ENCODE data around the gene PNCK.
A peak's percentile ranks its signal among the peaks of the same experiment; 100 is the strongest.

The PNCK gene

DNA sequence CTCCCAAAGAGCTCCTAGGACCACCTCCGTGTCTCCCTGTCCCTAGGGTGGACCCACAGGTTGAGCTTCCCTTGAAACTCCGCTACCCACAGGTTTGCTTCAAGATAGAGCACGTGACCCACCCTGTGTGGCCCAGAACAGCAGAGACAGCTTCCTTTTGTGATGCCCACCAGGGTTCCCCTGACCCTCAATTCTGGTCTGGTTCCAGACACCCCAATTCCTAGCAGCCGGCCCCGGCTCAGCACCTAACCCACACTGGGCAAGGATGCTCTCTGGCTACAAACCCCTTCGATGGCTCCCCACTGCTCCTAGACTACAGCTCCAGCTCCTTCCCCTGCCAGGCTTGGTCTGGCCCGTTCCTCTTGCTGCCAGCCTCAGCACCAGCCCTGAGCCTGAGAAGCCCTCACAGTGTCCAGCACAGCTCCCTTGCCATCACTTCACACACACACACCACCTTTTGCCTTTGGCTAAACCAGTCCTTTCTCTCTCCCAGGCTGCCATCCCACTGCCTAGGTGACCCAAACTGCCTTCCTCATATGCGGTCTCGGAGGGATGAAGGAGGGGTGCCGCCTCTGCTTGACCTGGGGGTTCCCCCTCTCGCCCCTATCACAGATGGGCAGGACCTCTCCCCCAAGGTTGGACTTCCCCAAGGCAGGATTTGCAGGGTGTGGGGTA is 6.2 kb downstream of the PNCK start:
- TF ChIP-seq, protein P1, sequence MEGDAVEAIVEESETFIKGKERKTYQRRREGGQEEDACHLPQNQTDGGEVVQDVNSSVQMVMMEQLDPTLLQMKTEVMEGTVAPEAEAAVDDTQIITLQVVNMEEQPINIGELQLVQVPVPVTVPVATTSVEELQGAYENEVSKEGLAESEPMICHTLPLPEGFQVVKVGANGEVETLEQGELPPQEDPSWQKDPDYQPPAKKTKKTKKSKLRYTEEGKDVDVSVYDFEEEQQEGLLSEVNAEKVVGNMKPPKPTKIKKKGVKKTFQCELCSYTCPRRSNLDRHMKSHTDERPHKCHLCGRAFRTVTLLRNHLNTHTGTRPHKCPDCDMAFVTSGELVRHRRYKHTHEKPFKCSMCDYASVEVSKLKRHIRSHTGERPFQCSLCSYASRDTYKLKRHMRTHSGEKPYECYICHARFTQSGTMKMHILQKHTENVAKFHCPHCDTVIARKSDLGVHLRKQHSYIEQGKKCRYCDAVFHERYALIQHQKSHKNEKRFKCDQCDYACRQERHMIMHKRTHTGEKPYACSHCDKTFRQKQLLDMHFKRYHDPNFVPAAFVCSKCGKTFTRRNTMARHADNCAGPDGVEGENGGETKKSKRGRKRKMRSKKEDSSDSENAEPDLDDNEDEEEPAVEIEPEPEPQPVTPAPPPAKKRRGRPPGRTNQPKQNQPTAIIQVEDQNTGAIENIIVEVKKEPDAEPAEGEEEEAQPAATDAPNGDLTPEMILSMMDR (IDR thresholded peaks at IDR 0.05; ENCODE audit: low read depth, low read length): no peak
- H3K4me3 ChIP-seq (ENCODE audit: low read depth, low read length): no peak overlapping the region

DNA sequence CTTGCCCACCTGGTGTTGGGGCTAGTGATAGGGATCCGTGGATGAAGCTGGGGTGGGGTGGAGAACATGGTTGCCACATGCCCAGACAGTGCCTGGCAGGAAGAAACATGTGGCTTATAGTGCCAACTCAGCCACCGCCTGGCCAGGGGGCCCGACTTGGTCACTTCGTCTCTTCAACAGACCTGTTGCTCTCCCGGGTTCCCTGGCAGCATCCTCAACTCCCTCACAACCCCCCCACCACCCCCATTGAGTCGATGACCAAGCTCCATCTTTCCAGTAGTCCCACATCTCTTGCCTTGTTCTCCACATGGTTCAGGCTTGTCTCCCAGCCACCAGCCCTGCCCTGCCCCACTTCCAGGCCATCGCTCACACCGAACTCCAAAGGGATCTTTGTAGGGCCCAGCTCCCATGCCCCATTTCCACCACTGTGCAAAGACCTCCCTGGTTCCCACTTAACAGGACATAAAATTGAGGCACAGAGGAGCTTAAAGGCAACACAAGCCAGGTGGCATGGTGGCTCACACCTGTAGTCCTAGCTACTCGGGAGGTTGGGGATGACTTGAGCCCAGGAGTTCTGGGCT is 7.8 kb downstream of the PNCK start:
- no peak overlapping the region for H3K4me3 ChIP-seq (ENCODE audit: low read depth, low read length)
- TF ChIP-seq, protein P1 (IDR thresholded peaks at IDR 0.05; ENCODE audit: low read depth, low read length): no peak

DNA sequence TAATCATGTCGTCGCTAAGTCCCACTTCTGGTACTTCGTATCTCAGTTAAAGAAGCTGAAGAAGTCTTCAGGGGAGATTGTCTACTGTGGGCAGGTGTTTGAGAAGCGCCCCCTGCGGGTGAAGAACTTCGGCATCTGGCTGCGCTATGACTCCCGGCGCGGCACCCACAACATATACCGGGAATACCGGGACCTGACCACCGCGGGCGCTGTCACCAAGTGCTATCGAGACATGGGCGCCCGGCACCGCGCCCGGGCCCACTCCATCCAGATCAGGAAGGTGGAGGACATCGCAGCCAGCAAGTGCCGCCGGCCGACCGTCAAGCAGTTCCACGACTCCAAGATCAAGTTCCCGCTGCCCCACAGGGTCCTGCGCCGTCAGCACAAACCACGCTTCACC is 11.3 kb downstream of the PNCK start:
- H3K4me3 ChIP-seq (ENCODE audit: low read depth, low read length): no peak overlapping the region
- TF ChIP-seq, protein P1 (IDR thresholded peaks at IDR 0.05; ENCODE audit: low read depth, low read length): peak; percentile 20; the same call in 1 of the 2 replicates

DNA sequence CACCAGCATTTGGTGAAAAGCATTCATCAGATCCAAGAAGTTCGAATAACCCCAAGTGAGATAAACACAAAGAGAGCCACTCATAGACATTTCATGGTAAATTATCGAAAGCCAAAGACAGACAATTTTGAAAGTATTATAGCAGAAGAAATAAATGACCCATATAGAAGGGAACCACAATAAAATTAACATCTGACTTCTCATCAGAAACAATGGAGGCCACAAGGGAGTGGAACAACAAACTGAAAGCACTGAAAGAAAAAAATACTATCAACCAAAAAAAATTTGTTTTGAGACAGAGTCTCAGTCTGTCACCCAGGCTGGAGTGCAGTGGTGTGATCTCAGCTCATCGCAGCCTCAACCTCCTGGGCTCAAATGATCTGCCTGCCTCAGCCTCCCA is 14.3 kb downstream of the PNCK start:
- H3K4me3 ChIP-seq (ENCODE audit: low read depth, low read length): no peak overlapping the region
- TF ChIP-seq, protein P1 (IDR thresholded peaks at IDR 0.05; ENCODE audit: low read depth, low read length): no peak

DNA sequence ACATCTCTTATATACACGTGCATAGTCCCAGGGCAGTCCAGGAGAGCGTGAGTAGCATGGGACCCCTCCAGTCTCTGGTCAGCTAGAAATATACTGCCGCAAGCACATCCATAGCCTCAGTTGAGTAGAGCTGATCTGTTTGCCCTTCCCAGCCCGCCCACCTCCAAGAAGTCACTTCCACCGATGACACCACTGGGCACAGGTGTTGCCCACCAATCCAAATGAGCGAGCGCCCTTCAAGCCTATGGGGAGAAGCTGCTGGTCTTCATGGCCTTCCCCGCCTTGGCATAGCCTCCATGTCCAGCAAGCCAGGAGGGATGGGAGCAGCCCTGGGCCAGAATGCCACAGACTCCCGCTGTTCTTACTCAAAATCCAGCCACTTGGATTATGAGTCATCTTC is 16.5 kb downstream of the PNCK start:
- H3K4me3 ChIP-seq (ENCODE audit: low read depth, low read length): no peak overlapping the region
- TF ChIP-seq, protein P1 (IDR thresholded peaks at IDR 0.05; ENCODE audit: low read depth, low read length): no peak

DNA sequence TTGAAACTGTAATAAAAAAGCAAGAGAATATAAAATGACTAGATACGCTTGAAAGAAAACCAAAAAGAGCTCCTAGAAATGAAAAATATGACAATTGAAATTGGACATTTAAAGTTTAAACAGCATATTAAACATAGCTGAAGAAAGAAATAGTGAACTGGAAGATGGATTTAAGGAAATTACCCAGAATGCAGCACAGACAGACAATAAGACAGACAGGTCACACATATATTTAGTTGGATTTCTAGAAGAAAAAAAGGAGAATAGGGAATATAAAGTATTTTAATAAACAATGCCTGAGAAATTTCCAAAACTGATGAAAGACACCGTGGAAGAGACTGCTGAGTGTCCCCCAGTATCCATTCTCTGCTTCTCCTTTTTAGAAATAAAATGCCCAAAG is 20.1 kb downstream of the PNCK start:
- H3K4me3 ChIP-seq (ENCODE audit: low read depth, low read length): no peak overlapping the region
- TF ChIP-seq, protein P1 (IDR thresholded peaks at IDR 0.05; ENCODE audit: low read depth, low read length): no peak

DNA sequence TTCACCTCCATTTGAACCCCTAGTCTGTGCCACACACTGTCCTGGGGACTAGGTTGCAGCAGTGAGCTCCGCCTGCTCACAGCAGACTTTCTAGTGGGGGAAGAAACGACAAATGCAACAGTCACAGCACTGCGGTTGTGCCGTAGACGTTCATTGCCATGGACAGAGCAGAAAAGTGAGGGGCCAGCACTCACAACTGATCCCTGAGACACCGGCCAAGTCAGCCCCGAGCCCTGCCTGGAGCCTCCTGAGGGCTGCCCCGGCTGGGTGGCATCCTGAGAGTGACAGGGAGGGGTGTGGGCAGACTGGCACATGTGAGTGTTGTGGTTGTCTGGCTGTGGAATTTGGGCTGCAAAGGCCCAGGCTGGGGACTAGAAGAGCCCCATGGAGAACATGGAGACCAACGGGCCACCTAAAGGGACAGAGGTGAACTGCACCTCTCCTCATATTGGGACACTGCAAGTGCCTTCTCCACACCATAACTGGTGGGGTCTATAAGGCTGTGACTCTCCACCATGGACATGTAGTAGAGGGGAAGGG is 22.0 kb downstream of the PNCK start:
- H3K4me3 ChIP-seq (ENCODE audit: low read depth, low read length): no peak overlapping the region

More for the DNA sequence above, 22.0 kb downstream of the PNCK start:
- TF ChIP-seq, protein P1 (IDR thresholded peaks at IDR 0.05; ENCODE audit: low read depth, low read length): peak; percentile 29; the same call in 1 of the 2 replicates

Data from WI38 (cell line).